K562 (cell line): Measurements from ENCODE around the gene TMEM222. TPM values are rescaled to one million over a fixed set of nuclear protein-coding genes. Genes with fewer than 3 reads are reported as not detected.

ENCODE experiments used
- DIDO1 ChIP-seq: fragments of 450-650 bp; IDR thresholded peaks from 2 replicates; pipeline ENCODE4 v1.6.1; 2016; ENCODE audit warnings: low read depth, missing biosample characterization, missing genetic modification characterization
- DPF2 ChIP-seq: fragments of 450-650 bp; IDR thresholded peaks from 2 replicates; pipeline ENCODE4 v1.6.1; 2016
- ELF1 ChIP-seq: fragments of 200-800 bp; sonication (Bioruptor generic); IDR thresholded peaks from 2 replicates; pipeline ENCODE4 v1.6.1; 2016; ENCODE audit warnings: missing genetic modification characterization, missing compliant biosample characterization
- KAT2B ChIP-seq: IDR thresholded peaks from one replicate; pipeline ENCODE4 v1.6.1; 2012; ENCODE audit warnings: low read depth, mild to moderate bottlenecking, control low read depth, inconsistent platforms, low read length, moderate library complexity
- KLF16 ChIP-seq: IDR thresholded peaks from 2 replicates; pipeline ENCODE4 v1.6.1; 2016; ENCODE audit warnings: antibody characterized with exemption
- NCOA4 ChIP-seq: fragments of 450-650 bp; IDR thresholded peaks from 2 replicates; pipeline ENCODE4 v1.6.1; 2018; ENCODE audit warnings: mild to moderate bottlenecking; ENCODE audit not compliant: partially characterized antibody
- NFIC ChIP-seq: fragments of 450-650 bp; IDR thresholded peaks from 2 replicates; pipeline ENCODE4 v1.6.1; 2017; ENCODE audit warnings: mild to moderate bottlenecking, inconsistent platforms
- POLR2A ChIP-seq: fragments of 450-650 bp; conservative IDR thresholded peaks from 2 replicates; pipeline ENCODE4 v1.6.1; 2016
- TAF7 ChIP-seq: fragments of 450-650 bp; IDR thresholded peaks from 2 replicates; pipeline ENCODE4 v1.6.1; 2016; ENCODE audit warnings: missing genetic modification characterization, missing compliant biosample characterization
- TRIM28 ChIP-seq: fragments of 450-650 bp; IDR thresholded peaks from 2 replicates; pipeline ENCODE4 v1.6.1; 2017
- ZNF124 ChIP-seq: sonication (generic); formaldehyde crosslinking; IDR thresholded peaks from 2 replicates; pipeline ENCODE4 v1.8.1; 2022; ENCODE audit warnings: missing genetic modification reagents
- ZNF3 ChIP-seq: fragments of 250-450 bp; sonication (Bioruptor Pico); IDR thresholded peaks from 2 replicates; pipeline ENCODE4 v1.5.0; 2021; ENCODE audit warnings: mild to moderate bottlenecking, moderate library complexity
- ZNF695 ChIP-seq: fragments of 450-650 bp; formaldehyde crosslinking; IDR thresholded peaks from 2 replicates; pipeline ENCODE4 v1.4.0; 2020; ENCODE audit warnings: mild to moderate bottlenecking, moderate library complexity
- polyA plus RNA-seq, 8 experiments: library from polyadenylated mRNA; depleted of rRNA in 4 of 8; stranded (reverse) in 5 of 8; unstranded in 3 of 8; fragments of >200 nt; fragmentation: Nextera tagmentation in 2 of 8; fragmentation: Illumina TruSeq in 1 of 8; extraction: Ambion mirVana in 2 of 8; extraction: Trizol in 1 of 8; gene quantifications; 2 replicates each; pipeline versions ENCODE4 v1.2.1 to v1.2.3, GENCODE V29; 2011 to 2014; ENCODE audit warnings: inconsistent platforms in 1 of 8, missing spikeins in 1 of 8
- total RNA-seq, 7 experiments: library from RNA; depleted of rRNA in 6 of 7; stranded (reverse); fragments of >200 nt in 6 of 7; fragmentation: Illumina TruSeq in 2 of 7; extraction: Trizol in 2 of 7; gene quantifications; 2 replicates each; pipeline versions ENCODE4 v1.2.1 to v1.2.3, GENCODE V29; 2011 to 2021; ENCODE audit warnings: low replicate concordance in 1 of 7
- TF ChIP-seq, protein P1 (sequence below), 2 experiments: fragments of 150-350 bp in 1 of 2; IDR thresholded peaks; 2 replicates each; pipeline ENCODE4 v1.6.1; 2012 to 2016; ENCODE audit warnings: low read depth in 2 of 2, low read length in 2 of 2, mild to moderate bottlenecking in 1 of 2, moderate library complexity in 1 of 2
- TF ChIP-seq, protein P2 (sequence below): fragments of 250-450 bp; sonication (Bioruptor Pico); IDR thresholded peaks from 2 replicates; pipeline ENCODE4 v1.5.0; 2022; ENCODE audit warnings: mild to moderate bottlenecking
- TF ChIP-seq, protein P3 (sequence below), 3 experiments: IDR thresholded peaks in 2 of 3; conservative IDR thresholded peaks in 1 of 3; 2 replicates each; pipeline ENCODE4 v1.5.1; 2011 to 2012; ENCODE audit warnings: low read length in 3 of 3, mild to moderate bottlenecking in 3 of 3, control low read depth in 2 of 3, improper control_type of control experiment in 1 of 3, inconsistent platforms in 1 of 3, low read depth in 1 of 3, mixed read lengths in 1 of 3, moderate library complexity in 1 of 3; ENCODE audit not compliant: insufficient read depth in 2 of 3
- TF ChIP-seq, protein P4 (sequence below): sonication (generic); formaldehyde crosslinking; IDR thresholded peaks from 2 replicates; pipeline ENCODE4 v1.8.1; 2022; ENCODE audit warnings: missing genetic modification reagents
- TF ChIP-seq, protein P5 (sequence below), 2 experiments: fragments of 450-650 bp; IDR thresholded peaks; 2 replicates each; pipeline ENCODE4 v1.6.1; 2016

Gene TMEM222
- total and polyA plus RNA-seq, 9 of the 15 experiments (the other 6 are each of a cell fraction or from before 2014, with no cell fraction given): 6.9 to 48.0 (median 32.8) TPM

DNA sequence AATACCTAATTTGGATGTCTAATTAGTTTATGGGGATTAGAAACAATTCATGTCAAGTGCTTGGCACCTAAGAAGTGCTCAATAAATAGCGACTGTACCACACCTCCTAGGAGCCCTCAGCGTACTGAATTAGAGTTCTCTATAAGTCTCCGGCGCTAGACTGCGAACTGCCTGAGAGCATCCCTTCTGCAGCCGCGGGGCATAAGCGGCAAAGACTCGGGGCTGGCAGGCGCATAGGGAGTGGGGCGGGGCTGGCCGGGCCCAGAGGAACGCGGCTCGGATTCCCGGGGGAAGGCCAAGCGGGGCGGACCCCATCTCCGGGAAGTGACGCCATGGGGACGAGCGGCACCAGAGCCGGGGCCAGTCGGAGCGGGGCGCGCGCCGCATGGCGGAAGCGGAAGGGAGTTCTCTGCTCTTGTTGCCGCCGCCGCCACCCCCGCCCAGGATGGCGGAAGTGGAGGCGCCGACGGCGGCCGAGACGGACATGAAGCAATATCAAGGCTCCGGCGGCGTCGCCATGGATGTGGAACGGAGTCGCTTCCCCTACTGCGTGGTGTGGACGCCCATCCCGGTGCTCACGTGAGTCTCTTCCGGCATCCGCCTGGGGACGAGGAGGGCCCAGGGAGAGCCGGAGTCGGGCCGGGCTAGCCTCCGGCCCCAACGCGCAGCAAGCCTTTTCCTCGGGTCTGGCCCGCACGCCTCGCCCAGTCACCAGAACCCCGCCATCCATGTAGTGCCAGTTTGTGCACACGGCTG lies at the start of gene TMEM222 (continued):
- TF ChIP-seq, protein P1, sequence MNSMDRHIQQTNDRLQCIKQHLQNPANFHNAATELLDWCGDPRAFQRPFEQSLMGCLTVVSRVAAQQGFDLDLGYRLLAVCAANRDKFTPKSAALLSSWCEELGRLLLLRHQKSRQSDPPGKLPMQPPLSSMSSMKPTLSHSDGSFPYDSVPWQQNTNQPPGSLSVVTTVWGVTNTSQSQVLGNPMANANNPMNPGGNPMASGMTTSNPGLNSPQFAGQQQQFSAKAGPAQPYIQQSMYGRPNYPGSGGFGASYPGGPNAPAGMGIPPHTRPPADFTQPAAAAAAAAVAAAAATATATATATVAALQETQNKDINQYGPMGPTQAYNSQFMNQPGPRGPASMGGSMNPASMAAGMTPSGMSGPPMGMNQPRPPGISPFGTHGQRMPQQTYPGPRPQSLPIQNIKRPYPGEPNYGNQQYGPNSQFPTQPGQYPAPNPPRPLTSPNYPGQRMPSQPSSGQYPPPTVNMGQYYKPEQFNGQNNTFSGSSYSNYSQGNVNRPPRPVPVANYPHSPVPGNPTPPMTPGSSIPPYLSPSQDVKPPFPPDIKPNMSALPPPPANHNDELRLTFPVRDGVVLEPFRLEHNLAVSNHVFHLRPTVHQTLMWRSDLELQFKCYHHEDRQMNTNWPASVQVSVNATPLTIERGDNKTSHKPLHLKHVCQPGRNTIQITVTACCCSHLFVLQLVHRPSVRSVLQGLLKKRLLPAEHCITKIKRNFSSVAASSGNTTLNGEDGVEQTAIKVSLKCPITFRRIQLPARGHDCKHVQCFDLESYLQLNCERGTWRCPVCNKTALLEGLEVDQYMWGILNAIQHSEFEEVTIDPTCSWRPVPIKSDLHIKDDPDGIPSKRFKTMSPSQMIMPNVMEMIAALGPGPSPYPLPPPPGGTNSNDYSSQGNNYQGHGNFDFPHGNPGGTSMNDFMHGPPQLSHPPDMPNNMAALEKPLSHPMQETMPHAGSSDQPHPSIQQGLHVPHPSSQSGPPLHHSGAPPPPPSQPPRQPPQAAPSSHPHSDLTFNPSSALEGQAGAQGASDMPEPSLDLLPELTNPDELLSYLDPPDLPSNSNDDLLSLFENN (IDR thresholded peaks at IDR 0.05; ENCODE audit: low read depth in 2 of 2, low read length in 2 of 2): peak; percentile 38 to 57; a peak in 2 of 4 replicates
- TF ChIP-seq, protein P2, sequence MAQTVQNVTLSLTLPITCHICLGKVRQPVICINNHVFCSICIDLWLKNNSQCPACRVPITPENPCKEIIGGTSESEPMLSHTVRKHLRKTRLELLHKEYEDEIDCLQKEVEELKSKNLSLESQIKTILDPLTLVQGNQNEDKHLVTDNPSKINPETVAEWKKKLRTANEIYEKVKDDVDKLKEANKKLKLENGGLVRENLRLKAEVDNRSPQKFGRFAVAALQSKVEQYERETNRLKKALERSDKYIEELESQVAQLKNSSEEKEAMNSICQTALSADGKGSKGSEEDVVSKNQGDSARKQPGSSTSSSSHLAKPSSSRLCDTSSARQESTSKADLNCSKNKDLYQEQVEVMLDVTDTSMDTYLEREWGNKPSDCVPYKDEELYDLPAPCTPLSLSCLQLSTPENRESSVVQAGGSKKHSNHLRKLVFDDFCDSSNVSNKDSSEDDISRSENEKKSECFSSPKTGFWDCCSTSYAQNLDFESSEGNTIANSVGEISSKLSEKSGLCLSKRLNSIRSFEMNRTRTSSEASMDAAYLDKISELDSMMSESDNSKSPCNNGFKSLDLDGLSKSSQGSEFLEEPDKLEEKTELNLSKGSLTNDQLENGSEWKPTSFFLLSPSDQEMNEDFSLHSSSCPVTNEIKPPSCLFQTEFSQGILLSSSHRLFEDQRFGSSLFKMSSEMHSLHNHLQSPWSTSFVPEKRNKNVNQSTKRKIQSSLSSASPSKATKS (CRISPR knock-in tag): no peak
- TF ChIP-seq ZNF3 (CRISPR knock-in tag) (no peak), DPF2 (no peak), NCOA4 (no peak), KAT2B (no peak), POLR2A (peak; percentile 92), ZNF695 (no peak), TRIM28 (peak; percentile 38; the same call in 1 of the 2 replicates), TAF7 (tag) (peak; percentile 79), DIDO1 (tag) (peak; percentile 96), ELF1 (tag) (peak; percentile 99), NFIC (peak; percentile 66), ZNF124 (CRISPR knock-in tag) (peak; percentile 71; the same call in 1 of the 2 replicates), KLF16 (peak; percentile 73)
- TF ChIP-seq, protein P3, sequence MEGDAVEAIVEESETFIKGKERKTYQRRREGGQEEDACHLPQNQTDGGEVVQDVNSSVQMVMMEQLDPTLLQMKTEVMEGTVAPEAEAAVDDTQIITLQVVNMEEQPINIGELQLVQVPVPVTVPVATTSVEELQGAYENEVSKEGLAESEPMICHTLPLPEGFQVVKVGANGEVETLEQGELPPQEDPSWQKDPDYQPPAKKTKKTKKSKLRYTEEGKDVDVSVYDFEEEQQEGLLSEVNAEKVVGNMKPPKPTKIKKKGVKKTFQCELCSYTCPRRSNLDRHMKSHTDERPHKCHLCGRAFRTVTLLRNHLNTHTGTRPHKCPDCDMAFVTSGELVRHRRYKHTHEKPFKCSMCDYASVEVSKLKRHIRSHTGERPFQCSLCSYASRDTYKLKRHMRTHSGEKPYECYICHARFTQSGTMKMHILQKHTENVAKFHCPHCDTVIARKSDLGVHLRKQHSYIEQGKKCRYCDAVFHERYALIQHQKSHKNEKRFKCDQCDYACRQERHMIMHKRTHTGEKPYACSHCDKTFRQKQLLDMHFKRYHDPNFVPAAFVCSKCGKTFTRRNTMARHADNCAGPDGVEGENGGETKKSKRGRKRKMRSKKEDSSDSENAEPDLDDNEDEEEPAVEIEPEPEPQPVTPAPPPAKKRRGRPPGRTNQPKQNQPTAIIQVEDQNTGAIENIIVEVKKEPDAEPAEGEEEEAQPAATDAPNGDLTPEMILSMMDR (IDR thresholded peaks at IDR 0.05 in 2 of 3, conservative IDR thresholded peaks at IDR 0.05 in 1 of 3; ENCODE audit: insufficient read depth in 2 of 3, low read depth in 1 of 3, low read length in 3 of 3): peak in 1 of 3 experiments; percentile 35; a peak in 2 of 6 replicates
- TF ChIP-seq, protein P4, sequence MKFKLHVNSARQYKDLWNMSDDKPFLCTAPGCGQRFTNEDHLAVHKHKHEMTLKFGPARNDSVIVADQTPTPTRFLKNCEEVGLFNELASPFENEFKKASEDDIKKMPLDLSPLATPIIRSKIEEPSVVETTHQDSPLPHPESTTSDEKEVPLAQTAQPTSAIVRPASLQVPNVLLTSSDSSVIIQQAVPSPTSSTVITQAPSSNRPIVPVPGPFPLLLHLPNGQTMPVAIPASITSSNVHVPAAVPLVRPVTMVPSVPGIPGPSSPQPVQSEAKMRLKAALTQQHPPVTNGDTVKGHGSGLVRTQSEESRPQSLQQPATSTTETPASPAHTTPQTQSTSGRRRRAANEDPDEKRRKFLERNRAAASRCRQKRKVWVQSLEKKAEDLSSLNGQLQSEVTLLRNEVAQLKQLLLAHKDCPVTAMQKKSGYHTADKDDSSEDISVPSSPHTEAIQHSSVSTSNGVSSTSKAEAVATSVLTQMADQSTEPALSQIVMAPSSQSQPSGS (CRISPR knock-in tag): peak; percentile 92; the same call in 1 of the 2 replicates
- TF ChIP-seq, protein P5, sequence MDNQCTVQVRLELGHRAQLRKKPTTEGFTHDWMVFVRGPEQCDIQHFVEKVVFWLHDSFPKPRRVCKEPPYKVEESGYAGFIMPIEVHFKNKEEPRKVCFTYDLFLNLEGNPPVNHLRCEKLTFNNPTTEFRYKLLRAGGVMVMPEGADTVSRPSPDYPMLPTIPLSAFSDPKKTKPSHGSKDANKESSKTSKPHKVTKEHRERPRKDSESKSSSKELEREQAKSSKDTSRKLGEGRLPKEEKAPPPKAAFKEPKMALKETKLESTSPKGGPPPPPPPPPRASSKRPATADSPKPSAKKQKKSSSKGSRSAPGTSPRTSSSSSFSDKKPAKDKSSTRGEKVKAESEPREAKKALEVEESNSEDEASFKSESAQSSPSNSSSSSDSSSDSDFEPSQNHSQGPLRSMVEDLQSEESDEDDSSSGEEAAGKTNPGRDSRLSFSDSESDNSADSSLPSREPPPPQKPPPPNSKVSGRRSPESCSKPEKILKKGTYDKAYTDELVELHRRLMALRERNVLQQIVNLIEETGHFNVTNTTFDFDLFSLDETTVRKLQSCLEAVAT (IDR thresholded peaks at IDR 0.05): no peak
